K562 (cell line): ENCODE results near the gene CEP70. TPM values are rescaled to one million over a fixed set of nuclear protein-coding genes. Genes with fewer than 3 reads are reported as not detected.

Source experiments
- ATAC-seq: fragments of 200-7000 bp; cut with Tn5 transposase; 3 replicates; pipeline ENCODE4 v1.9.1; 2020; ENCODE audit warnings: moderate library complexity
- BruUV-seq: library from RNA; stranded (reverse); fragments of 400-500 nt; replicated peaks from 2 replicates; lab custom pipeline; 2021; lab: Mats Ljungman, UMichigan
- CTCF ChIA-PET: fragments of 300-600 bp; formaldehyde crosslinking; extraction: SDS; loops from one replicate; lab custom pipeline; 2021; ENCODE audit warnings: low intra/inter-chr PET ratio; lab: Yijun Ruan, JAX
- POLR2A ChIA-PET: fragments of 300-600, 350-650 bp; sonication (Branson Sonifier 250); formaldehyde crosslinking; extraction: SDS; loops from one replicate; lab custom pipeline; 2021; ENCODE audit warnings: antibody characterized with exemption, inconsistent platforms; lab: Yijun Ruan, JAX
- DNase-seq, 4 experiments: peaks; one replicate each; pipeline versions ENCODE4 v3.0.0 to v3.0.0-alpha.2; 2011 to 2018; ENCODE audit warnings: low spot score in 3 of 4, mixed read lengths in 3 of 4; ENCODE audit errors: extremely low read depth in 1 of 4
- FAIRE-seq: peaks from 2 replicates; lab custom pipeline; 2011; peaks lifted over from hg19 to GRCh38; lab: Jason Lieb, UNC
- H2AFZ ChIP-seq: 2 replicates; pipeline ENCODE4 v1.6.0; 2011; ENCODE audit warnings: low read depth, low read length, control low read depth, inconsistent platforms
- H3K27ac ChIP-seq: fragments of 200-600 bp; 3 replicates; pipeline ENCODE4 v1.8.0; 2011; ENCODE audit warnings: low read depth, mild to moderate bottlenecking, control low read depth, inconsistent platforms, low read length, moderate library complexity, mixed read lengths; ENCODE audit errors: extremely low read depth
- H3K27me3 ChIP-seq, 2 experiments: fragments of 300-600 bp in 1 of 2; 2 replicates in 1 of 2; 3 replicates in 1 of 2; pipeline versions ENCODE4 v1.6.0 to v1.8.0; 2011; ENCODE audit warnings: inconsistent platforms in 2 of 2, low read length in 2 of 2, mild to moderate bottlenecking in 1 of 2, mixed read lengths in 1 of 2, moderate library complexity in 1 of 2; ENCODE audit not compliant: control insufficient read depth in 2 of 2, insufficient read depth in 2 of 2
- H3K36me3 ChIP-seq: fragments of 300-600 bp; 3 replicates; pipeline ENCODE4 v1.8.0; 2011; ENCODE audit warnings: mild to moderate bottlenecking, low read length, inconsistent platforms; ENCODE audit not compliant: control insufficient read depth, insufficient read depth
- H3K4me1 ChIP-seq, 2 experiments: fragments of 200-600 bp in 1 of 2; replicated peaks in 1 of 2; 2 replicates in 1 of 2; 3 replicates in 1 of 2; pipeline versions ENCODE4 v1.5.1 to v1.8.0; 2011; ENCODE audit warnings: inconsistent platforms in 2 of 2, low read length in 2 of 2, mild to moderate bottlenecking in 1 of 2, mixed read lengths in 1 of 2, moderate library complexity in 1 of 2; ENCODE audit not compliant: control insufficient read depth in 2 of 2, insufficient read depth in 2 of 2
- H3K4me2 ChIP-seq: 2 replicates; pipeline ENCODE4 v1.6.1; 2011; ENCODE audit warnings: low read length, control low read depth, inconsistent platforms, mixed read lengths; ENCODE audit not compliant: insufficient read depth
- H3K4me3 ChIP-seq: fragments of 200-600 bp; sonication (generic), shearing (Covaris generic); 2 replicates; pipeline ENCODE4 v1.5.1; 2016; ENCODE audit warnings: control low read depth, inconsistent platforms
- H3K79me2 ChIP-seq: fragments of 200-600 bp; 3 replicates; pipeline ENCODE4 v1.8.0; 2011; ENCODE audit warnings: low read length, inconsistent platforms; ENCODE audit not compliant: control insufficient read depth, insufficient read depth
- H3K9ac ChIP-seq, 2 experiments: 2 replicates each; pipeline versions ENCODE4 v1.6.0 to v1.6.1; 2011; ENCODE audit warnings: low read depth in 2 of 2, low read length in 2 of 2, control low read depth in 1 of 2, inconsistent platforms in 1 of 2, mild to moderate bottlenecking in 1 of 2, mixed read lengths in 1 of 2; ENCODE audit not compliant: insufficient read depth in 1 of 2
- H3K9me1 ChIP-seq: one replicate; pipeline ENCODE4 v1.6.0; 2011; ENCODE audit warnings: inconsistent platforms, mild to moderate bottlenecking, low read length, moderate library complexity; ENCODE audit not compliant: control insufficient read depth, insufficient read depth
- H3K9me3 ChIP-seq: replicated peaks from 2 replicates; pipeline ENCODE4 v1.5.1; 2011; ENCODE audit warnings: low read depth, low read length, inconsistent platforms; ENCODE audit not compliant: control insufficient read depth, insufficient read depth
- H4K20me1 ChIP-seq: replicated peaks from 2 replicates; pipeline ENCODE4 v1.6.1; 2011; ENCODE audit warnings: low read length, inconsistent platforms, mixed read lengths; ENCODE audit not compliant: control insufficient read depth, insufficient read depth
- CREB3L1 ChIP-seq: fragments of 450-650 bp; IDR thresholded peaks from 2 replicates; pipeline ENCODE4 v1.6.1; 2014; ENCODE audit warnings: low read depth, mild to moderate bottlenecking, moderate library complexity, borderline replicate concordance
- SRSF9 ChIP-seq: fragments of 200-400 bp; formaldehyde crosslinking; IDR thresholded peaks from 2 replicates; pipeline ENCODE4 v1.6.1; 2017; ENCODE audit warnings: low read depth, low read length, borderline replicate concordance
- WGBS: fragments of 100-300 bp; shearing (Covaris generic); methylation state at CpG from one replicate; pipeline ENCODE4 v1.1.6; 2016; ENCODE audit warnings: low coverage, mixed read lengths; ENCODE audit not compliant: insufficient coverage; ENCODE audit errors: missing lambda C conversion rate; 5-methylcytosine and 5-hydroxymethylcytosine counted together
- in situ Hi-C: fragments of 300-500 bp; cut with MboI; formaldehyde crosslinking; loops from 4 replicates; pipeline ENCODE4 v1.15.0; 2018; ENCODE audit warnings: inconsistent platforms, mixed read lengths
- intact Hi-C: fragments of 100-400 bp; cut with micrococcal nuclease; formaldehyde crosslinking; loops from 2 replicates; pipeline ENCODE4 v1.14.2; 2022
- polyA plus RNA-seq, 8 experiments: library from polyadenylated mRNA; depleted of rRNA in 4 of 8; stranded (reverse) in 5 of 8; unstranded in 3 of 8; fragments of >200 nt; fragmentation: Nextera tagmentation in 2 of 8; fragmentation: Illumina TruSeq in 1 of 8; extraction: Ambion mirVana in 2 of 8; extraction: Trizol in 1 of 8; gene quantifications; 2 replicates each; pipeline versions ENCODE4 v1.2.1 to v1.2.3, GENCODE V29; 2011 to 2014; ENCODE audit warnings: inconsistent platforms in 1 of 8, missing spikeins in 1 of 8
- total RNA-seq, 7 experiments: library from RNA; depleted of rRNA in 6 of 7; stranded (reverse); fragments of >200 nt in 6 of 7; fragmentation: Illumina TruSeq in 2 of 7; extraction: Trizol in 2 of 7; gene quantifications; 2 replicates each; pipeline versions ENCODE4 v1.2.1 to v1.2.3, GENCODE V29; 2011 to 2021; ENCODE audit warnings: low replicate concordance in 1 of 7
- TF ChIP-seq, protein P1 (sequence below): fragments of 250-450 bp; sonication (Bioruptor Pico); IDR thresholded peaks from 2 replicates; pipeline ENCODE4 v1.8.0; 2022; ENCODE audit warnings: inconsistent platforms, mild to moderate bottlenecking, moderate library complexity, borderline replicate concordance

CEP70 gene
- total and polyA plus RNA-seq, 9 of the 15 experiments (the other 6 are each of a cell fraction or from before 2014, with no cell fraction given), result 16.1 to 31.5 (median 23.4) TPM

- Histone ChIP-seq H3K4me1 (no peaks in the 10 kb centered on the region; a peak in 2 of 5 replicates), H3K36me3 (no peaks in the 10 kb centered on the region), H3K27me3 (peaks cover 0 to 10% of the 10 kb centered on the region in 2 experiments; a peak in 2 of 5 replicates), H3K9ac (no peak overlapping the region), H3K27ac (no peak overlapping the region), H3K9me3 (no peaks in the 10 kb centered on the region), H3K4me2 (no peak overlapping the region), H2AFZ (no peak overlapping the region), H3K9me1 (no peaks in the 10 kb centered on the region), H4K20me1 (no peaks in the 10 kb centered on the region), H3K4me3 (no peak overlapping the region), H3K79me2 (no peaks in the 10 kb centered on the region)
- 5% methylated on average over 2 of the region's 2 CpGs for WGBS
- intact Hi-C loops, result no loop called here
- DNase-seq, result no peak
- TF ChIP-seq, protein P1, sequence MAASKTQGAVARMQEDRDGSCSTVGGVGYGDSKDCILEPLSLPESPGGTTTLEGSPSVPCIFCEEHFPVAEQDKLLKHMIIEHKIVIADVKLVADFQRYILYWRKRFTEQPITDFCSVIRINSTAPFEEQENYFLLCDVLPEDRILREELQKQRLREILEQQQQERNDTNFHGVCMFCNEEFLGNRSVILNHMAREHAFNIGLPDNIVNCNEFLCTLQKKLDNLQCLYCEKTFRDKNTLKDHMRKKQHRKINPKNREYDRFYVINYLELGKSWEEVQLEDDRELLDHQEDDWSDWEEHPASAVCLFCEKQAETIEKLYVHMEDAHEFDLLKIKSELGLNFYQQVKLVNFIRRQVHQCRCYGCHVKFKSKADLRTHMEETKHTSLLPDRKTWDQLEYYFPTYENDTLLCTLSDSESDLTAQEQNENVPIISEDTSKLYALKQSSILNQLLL (CRISPR knock-in tag), result no peak
- TF ChIP-seq SRSF9, result no peak
- no peak for TF ChIP-seq CREB3L1
- FAIRE-seq, result no peak
- ChIA-PET POLR2A (interaction anchor here (0.6 to 1.4 kb wide), 2 partner anchors 11 to 57 kb away, joined by 4 read pairs; no protein-coding TSS in a partner anchor), CTCF (no interaction called here)
- BruUV-seq, result no TSS peak
- no peak for ATAC-seq
- in situ Hi-C loops, result loop anchor here (10.0 kb wide), 1 partner anchor 466 kb away; no protein-coding TSS in a partner anchor
These were observed 125.2 kb downstream of the CEP70 start for GRCh38 chr3:138468886-138469285.
